Measurements from ENCODE around the gene DLEC1. TPM values are rescaled to one million over a fixed set of nuclear protein-coding genes. Genes with fewer than 3 reads are reported as not detected.

The DLEC1 gene, protein sequence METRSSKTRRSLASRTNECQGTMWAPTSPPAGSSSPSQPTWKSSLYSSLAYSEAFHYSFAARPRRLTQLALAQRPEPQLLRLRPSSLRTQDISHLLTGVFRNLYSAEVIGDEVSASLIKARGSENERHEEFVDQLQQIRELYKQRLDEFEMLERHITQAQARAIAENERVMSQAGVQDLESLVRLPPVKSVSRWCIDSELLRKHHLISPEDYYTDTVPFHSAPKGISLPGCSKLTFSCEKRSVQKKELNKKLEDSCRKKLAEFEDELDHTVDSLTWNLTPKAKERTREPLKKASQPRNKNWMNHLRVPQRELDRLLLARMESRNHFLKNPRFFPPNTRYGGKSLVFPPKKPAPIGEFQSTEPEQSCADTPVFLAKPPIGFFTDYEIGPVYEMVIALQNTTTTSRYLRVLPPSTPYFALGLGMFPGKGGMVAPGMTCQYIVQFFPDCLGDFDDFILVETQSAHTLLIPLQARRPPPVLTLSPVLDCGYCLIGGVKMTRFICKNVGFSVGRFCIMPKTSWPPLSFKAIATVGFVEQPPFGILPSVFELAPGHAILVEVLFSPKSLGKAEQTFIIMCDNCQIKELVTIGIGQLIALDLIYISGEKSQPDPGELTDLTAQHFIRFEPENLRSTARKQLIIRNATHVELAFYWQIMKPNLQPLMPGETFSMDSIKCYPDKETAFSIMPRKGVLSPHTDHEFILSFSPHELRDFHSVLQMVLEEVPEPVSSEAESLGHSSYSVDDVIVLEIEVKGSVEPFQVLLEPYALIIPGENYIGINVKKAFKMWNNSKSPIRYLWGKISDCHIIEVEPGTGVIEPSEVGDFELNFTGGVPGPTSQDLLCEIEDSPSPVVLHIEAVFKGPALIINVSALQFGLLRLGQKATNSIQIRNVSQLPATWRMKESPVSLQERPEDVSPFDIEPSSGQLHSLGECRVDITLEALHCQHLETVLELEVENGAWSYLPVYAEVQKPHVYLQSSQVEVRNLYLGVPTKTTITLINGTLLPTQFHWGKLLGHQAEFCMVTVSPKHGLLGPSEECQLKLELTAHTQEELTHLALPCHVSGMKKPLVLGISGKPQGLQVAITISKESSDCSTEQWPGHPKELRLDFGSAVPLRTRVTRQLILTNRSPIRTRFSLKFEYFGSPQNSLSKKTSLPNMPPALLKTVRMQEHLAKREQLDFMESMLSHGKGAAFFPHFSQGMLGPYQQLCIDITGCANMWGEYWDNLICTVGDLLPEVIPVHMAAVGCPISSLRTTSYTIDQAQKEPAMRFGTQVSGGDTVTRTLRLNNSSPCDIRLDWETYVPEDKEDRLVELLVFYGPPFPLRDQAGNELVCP (N-terminal part only)
- total RNA-seq: 1 to 10 TPM in 3 of 4 donors, not detected in 1; 1.5 to 2.8 (median 1.9) TPM

DNA sequence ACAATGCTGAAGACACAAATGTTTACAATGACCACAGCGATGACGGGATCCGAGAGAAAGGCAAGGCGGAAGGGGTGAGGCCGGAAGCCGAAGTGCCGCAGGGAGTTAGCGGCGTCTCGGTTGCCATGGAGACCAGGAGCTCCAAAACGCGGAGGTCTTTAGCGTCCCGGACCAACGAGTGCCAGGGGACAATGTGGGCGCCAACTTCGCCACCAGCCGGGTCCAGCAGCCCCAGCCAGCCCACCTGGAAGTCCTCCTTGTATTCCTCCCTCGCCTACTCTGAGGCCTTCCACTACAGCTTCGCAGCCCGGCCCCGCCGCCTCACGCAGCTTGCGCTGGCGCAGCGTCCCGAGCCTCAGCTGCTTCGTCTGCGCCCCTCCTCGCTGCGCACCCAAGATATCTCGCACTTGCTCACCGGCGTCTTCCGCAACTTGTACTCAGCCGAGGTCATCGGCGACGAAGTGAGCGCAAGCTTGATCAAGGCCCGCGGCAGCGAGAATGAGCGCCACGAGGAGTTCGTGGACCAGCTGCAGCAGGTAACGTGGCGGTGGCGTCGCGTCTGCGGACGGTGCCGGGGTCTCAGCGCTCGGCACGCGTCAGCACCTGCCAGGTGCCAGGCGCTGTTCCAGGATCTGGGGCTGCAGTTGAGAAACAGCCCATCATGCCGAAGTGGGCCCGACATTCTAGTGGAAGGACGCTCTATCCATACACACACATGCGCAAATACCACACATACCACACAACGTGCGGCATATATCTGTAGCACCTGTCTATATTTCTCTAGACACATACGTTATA lies at the start of gene DLEC1:
DLEC1 (plus strand) TSS at position 108 of the 798 bp plus-strand sequence; CDS start at position 126, 18 bp downstream.
- peak within 1 kb of the TSS; percentile 33 to 47 for H3K4me3 ChIP-seq
- no peaks in the 10 kb centered on the region for H3K27me3 ChIP-seq
- H3K27ac ChIP-seq: no peak within 1 kb of the TSS
- TF ChIP-seq, protein P1, sequence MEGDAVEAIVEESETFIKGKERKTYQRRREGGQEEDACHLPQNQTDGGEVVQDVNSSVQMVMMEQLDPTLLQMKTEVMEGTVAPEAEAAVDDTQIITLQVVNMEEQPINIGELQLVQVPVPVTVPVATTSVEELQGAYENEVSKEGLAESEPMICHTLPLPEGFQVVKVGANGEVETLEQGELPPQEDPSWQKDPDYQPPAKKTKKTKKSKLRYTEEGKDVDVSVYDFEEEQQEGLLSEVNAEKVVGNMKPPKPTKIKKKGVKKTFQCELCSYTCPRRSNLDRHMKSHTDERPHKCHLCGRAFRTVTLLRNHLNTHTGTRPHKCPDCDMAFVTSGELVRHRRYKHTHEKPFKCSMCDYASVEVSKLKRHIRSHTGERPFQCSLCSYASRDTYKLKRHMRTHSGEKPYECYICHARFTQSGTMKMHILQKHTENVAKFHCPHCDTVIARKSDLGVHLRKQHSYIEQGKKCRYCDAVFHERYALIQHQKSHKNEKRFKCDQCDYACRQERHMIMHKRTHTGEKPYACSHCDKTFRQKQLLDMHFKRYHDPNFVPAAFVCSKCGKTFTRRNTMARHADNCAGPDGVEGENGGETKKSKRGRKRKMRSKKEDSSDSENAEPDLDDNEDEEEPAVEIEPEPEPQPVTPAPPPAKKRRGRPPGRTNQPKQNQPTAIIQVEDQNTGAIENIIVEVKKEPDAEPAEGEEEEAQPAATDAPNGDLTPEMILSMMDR (IDR thresholded peaks at IDR 0.05): no peak
- intact Hi-C loops (cut with DNase I; ENCODE audit: low total_unique reads): no loop called here
- DNase-seq: peak; percentile 52 to 56
- H3K9me3 ChIP-seq: no peaks in the 10 kb centered on the region
- no peaks in the 10 kb centered on the region for H3K36me3 ChIP-seq
- peaks cover 0 to 4% of the 10 kb centered on the region in 2 donors for H3K4me1 ChIP-seq

DNA sequence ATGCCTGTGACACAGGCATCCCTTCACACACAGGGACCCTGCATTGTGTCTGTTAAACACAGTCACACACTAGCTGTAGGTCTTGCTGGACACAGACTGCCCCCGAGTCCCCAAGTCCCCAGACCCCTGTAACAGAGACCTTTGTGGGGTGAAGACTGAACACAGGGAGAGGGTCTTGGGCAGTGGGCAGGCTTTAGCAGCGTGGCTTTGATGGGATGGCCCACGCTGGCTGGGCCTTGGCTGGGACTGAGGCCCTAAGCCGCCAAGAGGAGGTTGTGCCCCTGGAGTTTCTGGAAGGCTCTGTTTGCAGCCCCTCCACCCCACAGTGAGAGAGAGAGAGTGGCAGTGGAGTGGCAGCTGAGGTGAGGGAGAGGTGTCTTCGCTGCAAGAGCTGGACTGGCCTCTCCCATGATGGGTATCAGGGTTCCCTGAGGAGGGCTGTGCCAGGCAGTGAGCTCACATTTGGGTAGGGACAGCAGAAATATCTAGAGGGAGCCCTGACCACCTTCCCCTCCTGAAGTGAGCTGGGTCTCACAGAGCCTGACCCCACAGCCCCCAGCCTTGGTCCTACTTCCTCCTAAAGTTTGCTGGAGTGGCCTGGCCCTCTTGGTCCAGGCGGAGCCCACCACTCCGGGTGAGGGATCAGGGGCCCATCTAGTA lies 49.1 kb upstream of the DLEC1 start:
- H3K27ac ChIP-seq: no peak overlapping the region
- H3K27me3 ChIP-seq: no peaks in the 10 kb centered on the region
- TF ChIP-seq, protein P1 (IDR thresholded peaks at IDR 0.05): no peak
- no peak for TF ChIP-seq POLR2A (IDR thresholded peaks at IDR 0.05)
- DNase-seq: peak in 1 of 2 donors; percentile 4
- H3K36me3 ChIP-seq: no peaks in the 10 kb centered on the region
- intact Hi-C loops (cut with DNase I; ENCODE audit: low total_unique reads): no loop called here
- no peaks in the 10 kb centered on the region for H3K9me3 ChIP-seq
- H3K4me1 ChIP-seq: peaks cover 0 to 5% of the 10 kb centered on the region in 2 donors
- no peak overlapping the region for H3K4me3 ChIP-seq

DNA sequence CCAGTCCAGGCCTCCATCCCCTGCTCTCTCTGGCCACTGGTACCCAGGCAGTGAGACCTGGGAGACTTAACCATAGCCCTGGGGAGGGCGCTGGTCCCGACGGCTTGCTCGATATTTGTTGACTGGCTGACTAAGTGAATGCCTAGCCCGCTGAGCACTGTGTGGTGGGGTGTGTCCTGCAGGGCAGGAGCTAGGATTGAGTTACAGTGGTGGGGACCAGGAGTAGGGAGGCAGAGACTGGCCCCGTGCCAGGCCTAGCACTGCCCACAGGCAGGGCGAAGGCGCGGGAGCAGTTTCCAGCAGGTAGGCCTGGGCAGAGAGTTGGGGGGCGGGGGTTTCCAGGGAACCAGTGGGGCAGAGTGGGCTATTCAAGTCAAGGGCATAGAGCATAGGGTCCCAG lies 48.5 kb upstream of the DLEC1 start, which contains the start of gene VILL:
VILL (plus strand) TSS at position 260 of the 400 bp plus-strand sequence. CDS start 2,887 bp downstream, outside the sequence.
- H3K9me3 ChIP-seq: no peaks in the 10 kb centered on the region
- H3K36me3 ChIP-seq: no peaks in the 10 kb centered on the region
- no peaks in the 10 kb centered on the region for H3K27me3 ChIP-seq
- no peak within 1 kb of the TSS for H3K4me3 ChIP-seq
- H3K4me1 ChIP-seq: peaks cover 0 to 5% of the 10 kb centered on the region in 2 donors
- intact Hi-C loops (cut with DNase I; ENCODE audit: low total_unique reads): no loop called here
- no peak within 1 kb of the TSS for H3K27ac ChIP-seq
- TF ChIP-seq, protein P1 (IDR thresholded peaks at IDR 0.05): no peak
- no peak for TF ChIP-seq POLR2A (IDR thresholded peaks at IDR 0.05)
- no peak for DNase-seq

DNA sequence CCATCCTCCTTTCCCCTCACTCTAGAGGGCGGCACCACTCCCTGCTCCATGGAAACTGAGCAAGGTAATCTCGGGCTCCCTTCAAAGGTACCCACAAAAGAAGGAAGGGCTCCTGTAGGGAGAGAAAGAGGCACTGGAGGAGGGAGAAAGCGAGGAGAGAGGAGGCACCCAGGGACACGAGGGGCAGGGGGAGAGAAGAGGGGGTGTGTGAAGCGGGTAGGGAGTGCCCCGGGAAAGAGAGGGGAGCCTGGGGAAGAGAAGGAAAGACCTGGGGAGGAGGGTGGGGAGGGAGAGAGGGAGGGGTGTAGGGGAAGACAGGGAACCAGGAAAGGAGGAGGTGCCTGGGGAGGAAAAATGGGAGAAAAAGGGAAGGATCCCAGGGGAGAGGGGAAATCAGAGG lies 47.9 kb upstream of the DLEC1 start:
- intact Hi-C loops (cut with DNase I; ENCODE audit: low total_unique reads): no loop called here
- Histone ChIP-seq H3K9me3 (no peaks in the 10 kb centered on the region), H3K27ac (no peak overlapping the region), H3K4me3 (no peak overlapping the region), H3K4me1 (peaks cover 0 to 5% of the 10 kb centered on the region in 2 donors), H3K36me3 (no peaks in the 10 kb centered on the region), H3K27me3 (no peaks in the 10 kb centered on the region)
- TF ChIP-seq POLR2A (IDR thresholded peaks at IDR 0.05): no peak
- TF ChIP-seq, protein P1 (IDR thresholded peaks at IDR 0.05): no peak
- no peak for DNase-seq
